ENCODE results near the gene PAX8. TPM values are rescaled to one million over a fixed set of nuclear protein-coding genes. Genes with fewer than 3 reads are reported as not detected.
"Not testable (repeated sequence)": the region's sequence is repeated elsewhere in the genome, so short reads cannot be mapped to it uniquely, and the experiment has no call there.

The PAX8 gene
- 2.1 and 56.9 TPM in 2 replicates for total RNA-seq (ENCODE audit: low replicate concordance)
- long read RNA-seq, result 0 reads

- H3K36me3 Mint-ChIP-seq, result no peaks in the 10 kb centered on the region
- DNase-seq (ENCODE audit: extremely low spot score, unreplicated experiment), result peak; percentile 75
- TF ChIP-seq, protein P1, sequence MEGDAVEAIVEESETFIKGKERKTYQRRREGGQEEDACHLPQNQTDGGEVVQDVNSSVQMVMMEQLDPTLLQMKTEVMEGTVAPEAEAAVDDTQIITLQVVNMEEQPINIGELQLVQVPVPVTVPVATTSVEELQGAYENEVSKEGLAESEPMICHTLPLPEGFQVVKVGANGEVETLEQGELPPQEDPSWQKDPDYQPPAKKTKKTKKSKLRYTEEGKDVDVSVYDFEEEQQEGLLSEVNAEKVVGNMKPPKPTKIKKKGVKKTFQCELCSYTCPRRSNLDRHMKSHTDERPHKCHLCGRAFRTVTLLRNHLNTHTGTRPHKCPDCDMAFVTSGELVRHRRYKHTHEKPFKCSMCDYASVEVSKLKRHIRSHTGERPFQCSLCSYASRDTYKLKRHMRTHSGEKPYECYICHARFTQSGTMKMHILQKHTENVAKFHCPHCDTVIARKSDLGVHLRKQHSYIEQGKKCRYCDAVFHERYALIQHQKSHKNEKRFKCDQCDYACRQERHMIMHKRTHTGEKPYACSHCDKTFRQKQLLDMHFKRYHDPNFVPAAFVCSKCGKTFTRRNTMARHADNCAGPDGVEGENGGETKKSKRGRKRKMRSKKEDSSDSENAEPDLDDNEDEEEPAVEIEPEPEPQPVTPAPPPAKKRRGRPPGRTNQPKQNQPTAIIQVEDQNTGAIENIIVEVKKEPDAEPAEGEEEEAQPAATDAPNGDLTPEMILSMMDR (conservative IDR thresholded peaks at IDR 0.05), result no peak
- peaks cover 91% of the 10 kb centered on the region for H3K27me3 Mint-ChIP-seq
- peaks cover 11% of the 10 kb centered on the region for H3K4me1 Mint-ChIP-seq (ENCODE audit: unreplicated experiment)
- H3K27ac Mint-ChIP-seq, result no peak within 1 kb of the TSS
- peak within 1 kb of the TSS; percentile 71 for H3K4me3 Mint-ChIP-seq
- H3K9me3 Mint-ChIP-seq, result no peaks in the 10 kb centered on the region
Measured at GRCh38 chr2:113278742-113279139, at the start of gene PAX8. Gene PAX8, minus strand, starts transcription at chr2:113278921. Its CDS starts 527 bp downstream, at chr2:113278394.

- TF ChIP-seq, protein P1 (conservative IDR thresholded peaks at IDR 0.05), result no peak
- DNase-seq (ENCODE audit: extremely low spot score, unreplicated experiment), result no peak
- Mint-ChIP-seq H3K27me3 (peaks cover 27% of the 10 kb centered on the region), H3K36me3 (no peaks in the 10 kb centered on the region), H3K9me3 (no peaks in the 10 kb centered on the region), H3K4me1 (ENCODE audit: unreplicated experiment) (peaks cover 20% of the 10 kb centered on the region), H3K27ac (no peak overlapping the region), H3K4me3 (no peak overlapping the region)
Measured at GRCh38 chr2:113328043-113328442, 49.3 kb upstream of the PAX8 start.

DNA sequence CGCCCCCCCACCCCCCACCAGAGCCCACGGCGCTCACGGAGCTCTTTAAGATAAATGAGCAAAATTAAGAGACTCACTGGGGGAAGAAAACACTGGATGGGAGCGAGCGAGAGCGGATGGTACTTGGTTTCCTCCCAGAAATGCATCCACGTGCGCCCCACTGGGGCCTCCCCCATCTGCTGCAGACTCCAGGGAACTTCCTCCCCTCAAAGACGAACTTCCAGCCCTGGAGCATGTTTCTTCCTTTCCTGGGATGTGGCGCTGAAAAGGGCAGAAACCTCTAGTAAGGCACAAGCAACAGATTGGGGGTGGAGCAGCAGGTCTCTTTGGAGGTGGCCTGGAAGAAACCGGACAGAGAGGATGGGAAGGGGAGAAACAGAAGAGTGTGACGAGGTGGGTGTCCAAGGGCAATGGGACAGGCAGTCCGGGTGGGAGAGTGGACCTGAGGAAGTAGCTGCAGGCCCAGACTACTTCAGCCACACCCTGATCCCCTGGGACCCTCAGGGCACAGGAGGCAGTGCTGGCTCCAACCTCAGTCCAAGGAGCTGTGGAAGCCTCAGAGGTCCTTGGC lies 46.5 kb upstream of the PAX8 start:
- not testable (repeated sequence) for H3K9me3 Mint-ChIP-seq; H3K36me3 Mint-ChIP-seq; DNase-seq (ENCODE audit: extremely low spot score, unreplicated experiment)
- peak overlapping the region; percentile 57 for H3K27ac Mint-ChIP-seq
- H3K27me3 Mint-ChIP-seq, result peaks cover 42% of the 10 kb centered on the region
- H3K4me1 Mint-ChIP-seq (ENCODE audit: unreplicated experiment), result peaks cover 20% of the 10 kb centered on the region
- peak overlapping the region; percentile 89 for H3K4me3 Mint-ChIP-seq

DNA sequence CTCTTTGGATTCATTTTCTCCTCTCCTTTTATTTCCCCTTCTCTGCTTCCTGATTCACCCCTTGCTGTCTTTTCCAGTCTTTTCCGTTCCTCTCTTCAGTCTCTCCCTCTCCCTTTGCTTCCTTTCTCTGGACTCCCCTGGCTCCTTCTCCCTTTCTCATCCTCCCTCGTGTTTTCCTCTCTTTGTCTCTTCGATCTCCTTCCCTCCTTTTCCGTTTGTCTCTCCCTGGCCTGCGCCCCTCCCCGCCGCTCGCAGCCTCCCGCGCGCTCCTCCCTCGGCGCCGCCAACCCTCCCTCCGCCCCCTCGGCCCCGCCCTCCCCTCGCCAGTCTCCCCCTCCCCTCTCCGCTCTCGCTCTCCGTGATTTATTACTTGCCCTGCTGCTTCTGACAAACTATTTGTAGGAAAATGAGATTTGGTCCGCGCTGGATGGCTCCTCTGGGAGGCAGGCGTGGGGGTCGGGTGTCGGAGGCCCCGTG lies 46.0 kb upstream of the PAX8 start:
- H3K9me3 Mint-ChIP-seq, result no peaks in the 10 kb centered on the region
- H3K27ac Mint-ChIP-seq, result peak overlapping the region; percentile 84
- TF ChIP-seq, protein P1 (conservative IDR thresholded peaks at IDR 0.05), result no peak
- DNase-seq (ENCODE audit: extremely low spot score, unreplicated experiment), result peak; percentile 79
- peaks cover 38% of the 10 kb centered on the region for H3K27me3 Mint-ChIP-seq
- peaks cover 20% of the 10 kb centered on the region for H3K4me1 Mint-ChIP-seq (ENCODE audit: unreplicated experiment)
- H3K36me3 Mint-ChIP-seq, result no peaks in the 10 kb centered on the region
- peak overlapping the region; percentile 89 for H3K4me3 Mint-ChIP-seq

GRCh38 chr2:113323129-113323528 lies 44.4 kb upstream of the PAX8 start:
- not testable (repeated sequence) for DNase-seq (ENCODE audit: extremely low spot score, unreplicated experiment); H3K36me3 Mint-ChIP-seq; H3K27ac Mint-ChIP-seq; H3K4me3 Mint-ChIP-seq; H3K9me3 Mint-ChIP-seq
- H3K4me1 Mint-ChIP-seq (ENCODE audit: unreplicated experiment), result peaks cover 20% of the 10 kb centered on the region
- H3K27me3 Mint-ChIP-seq, result peaks cover 41% of the 10 kb centered on the region

GRCh38 chr2:113320106-113320505 lies 41.4 kb upstream of the PAX8 start:
- not testable (repeated sequence) for H3K36me3 Mint-ChIP-seq; DNase-seq (ENCODE audit: extremely low spot score, unreplicated experiment); H3K27ac Mint-ChIP-seq; H3K9me3 Mint-ChIP-seq; H3K4me3 Mint-ChIP-seq
- Mint-ChIP-seq H3K27me3 (peaks cover 52% of the 10 kb centered on the region), H3K4me1 (ENCODE audit: unreplicated experiment) (peaks cover 11% of the 10 kb centered on the region)

GRCh38 chr2:113318941-113319340 lies 40.2 kb upstream of the PAX8 start:
- H3K27me3 Mint-ChIP-seq, result peaks cover 47% of the 10 kb centered on the region
- not testable (repeated sequence) for H3K27ac Mint-ChIP-seq; H3K36me3 Mint-ChIP-seq; DNase-seq (ENCODE audit: extremely low spot score, unreplicated experiment); H3K9me3 Mint-ChIP-seq; H3K4me3 Mint-ChIP-seq; H3K4me1 Mint-ChIP-seq (ENCODE audit: unreplicated experiment)
